ENCODE data around the gene CDKN2AIP. TPM values are rescaled to one million over a fixed set of nuclear protein-coding genes. Genes with fewer than 3 reads are reported as not detected.

Gene CDKN2AIP
- total RNA-seq, 4 donors from 2014 or later, result 14.0 to 25.6 (median 17.2) TPM

DNA sequence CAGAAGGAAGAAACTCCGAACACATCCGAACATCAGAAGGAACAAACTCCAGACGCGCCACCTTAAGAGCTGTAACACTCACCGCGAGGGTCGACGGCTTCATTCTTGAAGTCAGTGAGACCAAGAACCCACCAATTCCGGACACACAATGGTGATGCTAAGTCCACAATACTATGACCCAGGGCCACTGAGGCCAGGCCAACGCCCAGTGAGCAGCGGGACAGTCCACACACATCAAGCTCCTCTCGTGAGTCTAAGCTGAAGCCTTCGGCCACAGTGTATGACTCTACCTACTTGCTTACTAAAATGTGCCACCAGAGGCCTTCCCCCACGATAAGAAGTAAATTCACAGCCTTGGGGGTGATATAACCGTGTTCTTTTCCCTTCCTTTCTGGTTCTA lies 10.2 kb upstream of the CDKN2AIP start:
- WGBS, result 82% methylated on average over 15 of the region's 15 CpGs
- Histone ChIP-seq H3K4me1 (no peaks in the 10 kb centered on the region), H3K9me3 (no peaks in the 10 kb centered on the region), H3K36me3 (no peaks in the 10 kb centered on the region), H3K4me3 (no peak overlapping the region), H3K27me3 (no peaks in the 10 kb centered on the region), H3K27ac (no peak overlapping the region)
- no peak for TF ChIP-seq EP300 (IDR thresholded peaks at IDR 0.05)
- no peak for TF ChIP-seq POLR2A (IDR thresholded peaks at IDR 0.05)
- TF ChIP-seq POLR2AphosphoS5 (IDR thresholded peaks at IDR 0.05), result no peak
- TF ChIP-seq, protein P1, sequence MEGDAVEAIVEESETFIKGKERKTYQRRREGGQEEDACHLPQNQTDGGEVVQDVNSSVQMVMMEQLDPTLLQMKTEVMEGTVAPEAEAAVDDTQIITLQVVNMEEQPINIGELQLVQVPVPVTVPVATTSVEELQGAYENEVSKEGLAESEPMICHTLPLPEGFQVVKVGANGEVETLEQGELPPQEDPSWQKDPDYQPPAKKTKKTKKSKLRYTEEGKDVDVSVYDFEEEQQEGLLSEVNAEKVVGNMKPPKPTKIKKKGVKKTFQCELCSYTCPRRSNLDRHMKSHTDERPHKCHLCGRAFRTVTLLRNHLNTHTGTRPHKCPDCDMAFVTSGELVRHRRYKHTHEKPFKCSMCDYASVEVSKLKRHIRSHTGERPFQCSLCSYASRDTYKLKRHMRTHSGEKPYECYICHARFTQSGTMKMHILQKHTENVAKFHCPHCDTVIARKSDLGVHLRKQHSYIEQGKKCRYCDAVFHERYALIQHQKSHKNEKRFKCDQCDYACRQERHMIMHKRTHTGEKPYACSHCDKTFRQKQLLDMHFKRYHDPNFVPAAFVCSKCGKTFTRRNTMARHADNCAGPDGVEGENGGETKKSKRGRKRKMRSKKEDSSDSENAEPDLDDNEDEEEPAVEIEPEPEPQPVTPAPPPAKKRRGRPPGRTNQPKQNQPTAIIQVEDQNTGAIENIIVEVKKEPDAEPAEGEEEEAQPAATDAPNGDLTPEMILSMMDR (IDR thresholded peaks at IDR 0.05), result no peak
- no peak for DNase-seq (ENCODE audit: low spot score in 2 of 2)

DNA sequence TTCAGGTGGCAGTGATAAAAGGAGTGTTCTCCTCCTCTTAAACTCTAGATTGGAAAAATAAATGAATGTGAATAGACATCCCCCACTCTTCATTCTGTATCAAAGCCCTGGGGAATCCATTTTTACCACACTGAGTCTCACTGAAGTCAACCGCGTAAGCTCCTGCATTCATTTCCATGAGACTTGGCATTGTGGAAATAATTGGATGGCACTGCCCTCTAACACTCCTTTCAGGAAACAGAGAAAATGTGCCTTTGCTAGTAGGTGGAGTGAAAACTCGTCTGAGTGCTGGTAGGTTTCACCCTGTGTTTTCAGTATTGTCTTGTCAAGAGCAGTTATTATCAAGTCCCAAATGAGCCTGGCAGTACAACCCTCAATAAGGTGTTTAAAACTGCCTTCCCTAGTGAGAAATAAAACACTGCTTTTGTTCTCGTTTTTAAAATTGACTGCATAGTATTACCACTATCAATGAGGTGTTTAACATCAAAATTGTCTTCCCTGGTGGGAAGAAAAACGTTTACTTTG lies 9.7 kb upstream of the CDKN2AIP start:
- TF ChIP-seq POLR2AphosphoS5 (IDR thresholded peaks at IDR 0.05), result no peak
- Histone ChIP-seq H3K27me3 (no peaks in the 10 kb centered on the region), H3K36me3 (no peaks in the 10 kb centered on the region), H3K4me1 (no peaks in the 10 kb centered on the region), H3K27ac (no peak overlapping the region), H3K4me3 (no peak overlapping the region), H3K9me3 (no peaks in the 10 kb centered on the region)
- DNase-seq (ENCODE audit: low spot score in 2 of 2), result no peak
- WGBS, result 50% methylated on average over 5 of the region's 5 CpGs

DNA sequence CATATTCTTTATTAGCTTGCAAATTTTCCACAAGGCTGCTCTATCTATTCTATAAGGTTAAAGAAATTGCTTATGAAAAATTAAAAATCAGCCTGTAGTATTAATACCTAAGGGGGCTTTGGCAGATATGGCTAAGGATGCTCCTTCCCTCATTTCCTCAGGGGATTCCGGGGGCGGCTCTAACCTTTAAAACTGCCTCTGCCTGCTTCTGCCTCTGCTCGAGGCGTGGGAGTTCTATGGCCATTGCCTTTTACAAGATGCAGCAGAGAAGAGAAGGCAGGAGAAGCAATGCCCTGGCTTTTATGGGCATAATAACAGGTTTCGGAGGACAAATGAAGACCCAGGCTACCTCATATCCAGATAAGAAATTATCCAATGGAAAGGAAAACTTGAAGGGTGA lies 8.6 kb upstream of the CDKN2AIP start:
- TF ChIP-seq POLR2AphosphoS5 (IDR thresholded peaks at IDR 0.05), result no peak
- TF ChIP-seq POLR2A (IDR thresholded peaks at IDR 0.05), result no peak
- TF ChIP-seq, protein P1 (IDR thresholded peaks at IDR 0.05), result no peak
- no peak for TF ChIP-seq EP300 (IDR thresholded peaks at IDR 0.05)
- H3K4me3 ChIP-seq, result no peak overlapping the region
- 66% methylated on average over 5 of the region's 5 CpGs for WGBS
- H3K9me3 ChIP-seq, result no peaks in the 10 kb centered on the region
- no peak overlapping the region for H3K27ac ChIP-seq
- no peaks in the 10 kb centered on the region for H3K36me3 ChIP-seq
- H3K27me3 ChIP-seq, result no peaks in the 10 kb centered on the region
- no peaks in the 10 kb centered on the region for H3K4me1 ChIP-seq
- DNase-seq (ENCODE audit: low spot score in 2 of 2), result no peak

DNA sequence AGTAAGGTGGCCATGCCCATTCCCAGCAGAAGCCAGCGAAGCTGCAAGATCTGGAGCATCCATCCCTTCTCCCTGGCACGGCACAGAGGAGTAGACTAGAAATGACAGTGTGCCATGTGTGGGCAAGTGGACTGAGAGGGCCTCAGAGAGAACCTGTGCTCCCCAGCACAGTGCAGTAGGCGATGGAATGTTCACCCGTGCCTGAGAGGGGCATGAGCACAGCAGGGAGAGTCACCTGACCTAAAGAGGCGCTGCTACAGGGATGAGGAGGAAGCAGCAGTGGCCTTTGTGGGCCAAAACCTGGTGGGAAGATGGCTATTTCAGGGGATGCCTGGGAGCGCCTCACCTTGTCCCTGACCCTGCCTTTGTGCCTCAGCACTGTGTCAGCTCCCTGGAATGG lies 8.0 kb upstream of the CDKN2AIP start:
- no peak for DNase-seq (ENCODE audit: low spot score in 2 of 2)
- TF ChIP-seq POLR2AphosphoS5 (IDR thresholded peaks at IDR 0.05) (no peak), EP300 (IDR thresholded peaks at IDR 0.05) (no peak), POLR2A (IDR thresholded peaks at IDR 0.05) (no peak)
- TF ChIP-seq, protein P1 (IDR thresholded peaks at IDR 0.05), result no peak
- no peak overlapping the region for H3K4me3 ChIP-seq
- 93% methylated on average over 4 of the region's 6 CpGs for WGBS
- H3K27me3 ChIP-seq, result no peaks in the 10 kb centered on the region
- peaks cover 3% of the 10 kb centered on the region for H3K4me1 ChIP-seq
- no peaks in the 10 kb centered on the region for H3K9me3 ChIP-seq
- H3K36me3 ChIP-seq, result no peaks in the 10 kb centered on the region
- H3K27ac ChIP-seq, result no peak overlapping the region

DNA sequence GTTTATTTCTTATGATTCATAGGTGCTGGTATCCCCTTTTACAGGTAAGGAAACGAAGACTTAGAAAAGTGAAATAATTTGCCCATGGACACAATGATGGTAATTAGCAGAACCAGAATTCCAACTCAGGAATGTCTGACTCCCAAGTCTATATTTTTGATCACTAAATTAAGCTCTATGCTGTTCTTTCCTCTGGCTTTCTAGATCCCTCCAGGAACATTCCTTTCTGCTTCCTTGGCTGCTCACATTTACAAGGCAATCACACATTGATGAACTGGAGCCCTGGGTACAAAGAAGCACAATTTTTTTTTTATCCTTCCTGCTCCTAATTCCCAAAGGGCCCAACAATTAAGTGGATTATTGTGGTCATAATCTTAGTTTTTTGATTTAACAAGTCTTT lies 7.0 kb upstream of the CDKN2AIP start:
- 81% methylated on average over 1 of the region's 1 CpG for WGBS
- H3K4me1 ChIP-seq, result peaks cover 9% of the 10 kb centered on the region
- no peak overlapping the region for H3K27ac ChIP-seq

More for the DNA sequence above, 7.0 kb upstream of the CDKN2AIP start:
- no peak for DNase-seq (ENCODE audit: low spot score in 2 of 2)
- Histone ChIP-seq H3K27me3 (no peaks in the 10 kb centered on the region), H3K4me3 (no peak overlapping the region), H3K36me3 (no peaks in the 10 kb centered on the region), H3K9me3 (no peaks in the 10 kb centered on the region)
- TF ChIP-seq POLR2AphosphoS5 (IDR thresholded peaks at IDR 0.05) (no peak), POLR2A (IDR thresholded peaks at IDR 0.05) (no peak), EP300 (IDR thresholded peaks at IDR 0.05) (no peak)
- TF ChIP-seq, protein P1 (IDR thresholded peaks at IDR 0.05), result no peak
